GM12874 (cell line): Measurements from ENCODE around the gene UBE3D.

ENCODE experiments used
- CTCF ChIP-seq: IDR thresholded peaks from 2 replicates; pipeline ENCODE4 v1.5.1; 2011; ENCODE audit warnings: low read depth, mild to moderate bottlenecking, control low read depth, low read length, moderate library complexity; ENCODE audit not compliant: insufficient read depth

Gene UBE3D

GRCh38 chr6:83069633-83070032, 4.0 kb upstream of the UBE3D start:
- no peak for TF ChIP-seq CTCF

DNA sequence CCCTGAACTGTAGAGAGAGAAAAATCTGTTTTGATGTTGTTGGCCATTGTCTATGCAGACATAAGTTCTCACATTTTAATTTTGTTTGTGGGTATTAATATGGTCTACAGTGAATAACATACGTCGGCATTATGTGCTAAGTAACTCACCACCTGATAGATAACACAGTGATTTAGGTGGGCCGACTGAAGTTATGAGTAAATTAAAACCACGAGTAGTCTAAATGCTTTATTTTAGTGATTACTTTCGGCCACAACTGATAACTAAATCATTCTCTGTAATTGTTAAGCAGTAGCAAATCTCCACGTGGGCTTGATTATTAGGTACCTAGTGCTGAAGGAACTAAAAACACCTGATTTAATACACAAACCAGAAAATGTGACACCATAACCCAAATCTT, 3.0 kb upstream of the UBE3D start:
- TF ChIP-seq CTCF, result no peak

DNA sequence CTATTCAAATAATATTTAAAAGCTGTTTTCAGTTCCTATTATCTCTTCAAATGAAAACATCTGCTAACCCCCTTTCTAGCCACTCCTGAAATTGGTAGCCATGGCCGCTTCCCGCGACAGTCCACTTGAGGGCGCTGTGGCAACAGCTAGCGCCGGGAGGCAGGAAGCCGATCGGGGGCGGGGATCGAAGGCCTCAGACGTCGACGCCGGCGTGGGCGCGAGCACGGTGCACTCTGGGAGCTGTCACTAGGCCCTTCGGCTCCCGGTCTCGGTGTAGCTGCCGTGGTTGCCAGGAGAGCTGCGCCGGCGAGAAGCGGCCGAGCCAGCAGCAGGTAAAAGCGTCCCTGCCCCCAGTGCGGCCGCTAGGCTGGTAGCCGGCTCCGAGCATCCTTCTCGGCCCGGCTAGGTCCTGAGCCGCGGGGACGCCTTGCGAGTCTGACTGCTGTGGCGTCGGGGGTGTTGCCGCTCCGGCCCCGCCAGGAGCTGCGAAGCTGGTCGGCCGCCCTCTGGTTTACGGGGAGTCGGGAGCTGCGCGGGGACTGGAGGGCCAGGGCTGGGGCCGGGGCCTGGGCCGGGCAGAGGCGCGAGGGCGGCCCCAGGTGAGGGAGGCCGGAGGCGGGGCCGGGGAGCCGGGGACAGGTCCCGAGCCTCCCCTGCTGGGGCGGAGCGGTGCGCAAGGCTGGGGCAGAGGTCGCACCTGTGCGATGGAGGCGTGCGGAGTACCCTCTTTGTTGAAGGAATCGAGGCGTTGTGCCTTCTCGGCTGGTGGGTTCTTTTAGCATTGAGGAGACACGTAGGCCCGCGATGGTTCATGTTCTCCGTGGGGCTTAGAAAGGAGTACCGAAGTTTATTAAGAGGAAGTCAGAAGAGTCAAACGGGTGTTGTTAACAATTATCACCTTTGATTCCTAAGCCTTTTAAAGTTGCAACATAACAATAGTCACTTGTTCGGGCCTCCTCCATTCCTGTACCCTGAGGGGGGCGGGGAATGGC, 2.1 kb upstream of the UBE3D start, which contains the start of gene DOP1A:
TSS of gene DOP1A (plus strand) at position 224 of the 992 bp plus-strand sequence. CDS start 29,307 bp downstream, outside the sequence.
- TF ChIP-seq CTCF, result peak; percentile 88

GRCh38 chr6:83062225-83062624, 3.4 kb downstream of the UBE3D start:
- TF ChIP-seq CTCF, result no peak

DNA sequence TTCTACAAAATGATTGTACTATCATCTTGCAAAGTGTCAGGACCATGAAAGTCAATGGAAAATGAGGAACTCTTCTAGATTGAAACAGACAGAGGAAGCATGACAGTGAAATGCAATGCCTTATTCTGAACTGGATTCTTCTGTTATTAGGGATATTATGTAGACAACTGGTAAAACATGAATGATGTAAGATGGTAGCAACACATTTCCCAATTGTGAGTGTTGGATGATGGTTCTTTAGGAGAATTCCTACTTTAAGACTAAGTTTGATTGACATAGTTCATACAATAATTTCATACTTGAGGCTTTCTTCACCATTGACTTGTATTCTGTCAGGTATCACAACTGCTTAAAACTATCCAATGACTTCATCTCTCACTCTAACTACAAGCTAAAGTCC, 4.5 kb downstream of the UBE3D start:
- no peak for TF ChIP-seq CTCF

DNA sequence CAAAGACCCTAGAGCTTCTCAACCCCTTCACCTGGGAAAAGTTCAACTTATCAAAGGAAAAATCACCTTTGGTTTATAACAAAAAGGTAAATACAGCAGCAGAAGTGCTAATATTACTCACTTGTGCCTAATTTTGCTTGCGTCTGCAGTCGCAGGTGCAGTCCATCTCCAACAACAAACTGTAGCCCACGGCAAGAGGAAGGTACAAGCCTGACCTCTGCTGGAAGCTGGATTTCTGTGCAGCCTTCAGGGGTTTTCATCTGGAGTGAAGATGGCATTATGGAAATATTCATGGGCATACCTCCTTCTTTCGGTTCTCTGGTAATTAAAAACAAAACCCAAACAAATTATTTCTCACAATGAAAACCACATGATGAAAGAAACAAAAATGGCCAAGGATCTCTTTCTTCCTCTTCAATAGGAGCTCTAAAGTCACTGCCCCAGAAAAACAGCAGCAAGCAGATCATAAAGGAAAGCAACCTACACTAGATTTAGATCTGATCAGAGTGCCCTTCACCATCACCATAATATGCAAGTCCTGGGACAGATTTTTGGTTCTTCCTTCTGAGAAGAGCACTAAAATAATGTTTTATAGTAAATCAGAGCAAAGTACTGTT, 7.8 kb downstream of the UBE3D start:
- TF ChIP-seq CTCF, result peak; percentile 56

DNA sequence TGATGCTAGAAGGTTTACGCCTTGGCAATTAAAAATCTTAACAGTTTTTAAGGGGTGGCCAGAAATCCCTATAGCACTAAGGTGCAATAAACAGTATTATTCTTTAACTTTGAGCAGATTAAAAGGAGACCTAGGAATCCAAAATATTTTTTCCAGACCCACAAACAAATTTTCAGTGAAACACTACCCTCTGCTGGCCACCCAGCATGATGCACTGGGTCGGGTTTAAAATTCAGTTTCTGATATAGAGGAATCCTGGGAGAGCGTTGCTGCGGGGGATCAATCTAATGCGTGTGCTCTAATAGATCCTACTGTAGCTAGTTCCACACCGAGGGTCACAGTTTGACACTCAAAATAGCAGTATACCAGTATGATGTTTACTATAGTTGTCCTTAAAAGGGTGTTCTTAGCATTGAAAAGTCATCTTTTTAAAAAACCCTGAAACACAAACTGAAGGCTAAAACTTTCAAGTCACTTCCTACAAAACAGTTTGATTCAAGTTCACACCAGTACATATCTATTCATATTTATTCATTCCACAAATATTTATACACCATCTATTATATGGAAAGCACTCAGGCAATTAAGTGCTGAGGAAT, 10.2 kb downstream of the UBE3D start:
- TF ChIP-seq CTCF, result peak; percentile 65
